Activated naive CD8-positive, alpha-beta T cell (primary cell): ENCODE measurements around the gene CMTM3.

Experiments
- H3K27ac Mint-ChIP-seq: one replicate; pipeline ENCODE4 v1.8.0; 2021; ENCODE audit warnings: mixed read lengths
- H3K27me3 Mint-ChIP-seq: one replicate; pipeline ENCODE4 v1.8.0; 2021; ENCODE audit warnings: mixed read lengths
- H3K36me3 Mint-ChIP-seq: one replicate; pipeline ENCODE4 v1.8.0; 2021; ENCODE audit warnings: mixed read lengths
- H3K4me1 Mint-ChIP-seq: one replicate; pipeline ENCODE4 v1.8.0; 2021; ENCODE audit warnings: low read depth, mixed read lengths
- H3K4me3 Mint-ChIP-seq: one replicate; pipeline ENCODE4 v1.8.0; 2021; ENCODE audit warnings: mild to moderate bottlenecking, mixed read lengths
- H3K9me3 Mint-ChIP-seq: one replicate; pipeline ENCODE4 v1.8.0; 2021; ENCODE audit warnings: low read depth, mixed read lengths

CMTM3 gene

DNA sequence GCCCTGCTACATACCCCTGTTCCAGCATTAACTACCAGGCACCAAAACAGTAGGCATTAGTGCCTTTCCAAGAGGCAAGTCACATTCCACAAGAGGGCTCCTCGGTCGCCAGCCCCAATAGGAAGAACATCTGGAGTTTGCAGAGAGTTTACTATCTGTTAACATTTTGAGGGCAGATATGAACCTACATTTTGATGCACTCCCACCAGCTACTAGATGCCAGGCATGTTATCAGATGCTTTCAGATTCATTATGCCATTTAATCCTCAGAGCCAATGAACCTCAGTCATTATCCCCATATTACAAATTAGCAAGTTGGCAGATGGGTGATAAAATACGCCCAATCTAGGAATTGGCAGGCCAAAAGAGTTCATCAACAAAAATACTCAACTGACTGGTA lies 29.4 kb upstream of the CMTM3 start:
- no peaks in the 10 kb centered on the region for H3K9me3 Mint-ChIP-seq
- H3K27me3 Mint-ChIP-seq = no peaks in the 10 kb centered on the region
- peaks cover 15% of the 10 kb centered on the region for H3K4me1 Mint-ChIP-seq
- no peak overlapping the region for H3K4me3 Mint-ChIP-seq
- H3K36me3 Mint-ChIP-seq = no peaks in the 10 kb centered on the region
- no peak overlapping the region for H3K27ac Mint-ChIP-seq

GRCh38 chr16:66576296-66576695 lies 28.2 kb upstream of the CMTM3 start:
- no peak overlapping the region for H3K4me3 Mint-ChIP-seq
- H3K9me3 Mint-ChIP-seq = no peaks in the 10 kb centered on the region
- H3K27me3 Mint-ChIP-seq = peaks cover 1% of the 10 kb centered on the region
- no peak overlapping the region for H3K27ac Mint-ChIP-seq
- H3K36me3 Mint-ChIP-seq = no peaks in the 10 kb centered on the region
- peaks cover 15% of the 10 kb centered on the region for H3K4me1 Mint-ChIP-seq

DNA sequence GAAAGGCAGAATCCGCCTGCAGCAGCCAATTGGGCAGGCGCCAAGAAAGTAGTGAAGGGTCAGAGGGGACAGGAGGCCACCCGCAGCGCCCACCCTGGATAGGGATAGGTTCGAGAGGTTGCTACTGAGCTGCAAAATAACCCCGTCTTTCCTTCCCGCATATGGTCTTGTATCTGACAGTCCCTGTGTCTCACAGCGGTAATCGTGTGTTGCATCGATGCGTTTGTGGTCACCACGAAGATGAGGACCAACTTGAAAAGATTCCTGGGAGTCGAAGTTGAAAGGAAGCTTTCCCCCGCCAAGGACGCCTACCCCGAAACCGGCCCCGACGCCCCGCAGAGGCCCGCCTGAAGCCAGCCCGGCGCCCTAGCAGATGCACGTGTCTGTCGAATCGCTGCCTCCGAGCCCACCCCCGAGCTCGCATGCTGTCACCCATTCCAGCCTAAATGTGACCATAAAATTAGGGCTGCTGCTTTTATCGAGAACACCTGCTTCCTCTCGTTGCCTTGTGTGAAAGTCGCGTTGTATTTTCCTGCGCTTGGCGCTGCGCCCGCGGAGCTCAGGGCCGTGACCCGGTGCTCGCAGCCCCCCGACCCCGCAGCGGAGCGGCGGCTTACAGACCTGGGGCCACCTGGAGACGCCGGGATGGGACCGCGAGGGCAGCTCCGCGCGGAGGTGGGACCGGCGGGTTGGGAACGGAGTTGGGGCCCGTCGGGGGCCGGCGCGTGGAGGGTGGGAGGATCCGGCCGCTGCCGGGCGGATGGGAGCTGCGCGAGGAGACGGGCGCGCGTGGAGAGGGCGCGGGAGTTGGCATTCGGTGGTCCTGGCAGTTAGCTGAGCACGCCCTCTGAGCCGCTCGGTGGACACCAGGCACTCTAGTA lies 25.6 kb upstream of the CMTM3 start, which contains the start of gene CMTM2:
Gene CMTM2 (plus strand): TSS at position 813 of the 881 bp plus-strand sequence. CDS start 145 bp downstream, outside the sequence.
- Mint-ChIP-seq H3K4me3 (peak within 1 kb of the TSS; percentile 75), H3K4me1 (peaks cover 15% of the 10 kb centered on the region), H3K27ac (peak within 1 kb of the TSS; percentile 16), H3K36me3 (no peaks in the 10 kb centered on the region), H3K27me3 (peaks cover 1% of the 10 kb centered on the region), H3K9me3 (no peaks in the 10 kb centered on the region)

GRCh38 chr16:66580605-66581209 lies 23.8 kb upstream of the CMTM3 start:
- Mint-ChIP-seq H3K4me1 (peaks cover 15% of the 10 kb centered on the region), H3K27me3 (peaks cover 1% of the 10 kb centered on the region), H3K9me3 (no peaks in the 10 kb centered on the region), H3K27ac (no peak overlapping the region), H3K4me3 (no peak overlapping the region), H3K36me3 (no peaks in the 10 kb centered on the region)

DNA sequence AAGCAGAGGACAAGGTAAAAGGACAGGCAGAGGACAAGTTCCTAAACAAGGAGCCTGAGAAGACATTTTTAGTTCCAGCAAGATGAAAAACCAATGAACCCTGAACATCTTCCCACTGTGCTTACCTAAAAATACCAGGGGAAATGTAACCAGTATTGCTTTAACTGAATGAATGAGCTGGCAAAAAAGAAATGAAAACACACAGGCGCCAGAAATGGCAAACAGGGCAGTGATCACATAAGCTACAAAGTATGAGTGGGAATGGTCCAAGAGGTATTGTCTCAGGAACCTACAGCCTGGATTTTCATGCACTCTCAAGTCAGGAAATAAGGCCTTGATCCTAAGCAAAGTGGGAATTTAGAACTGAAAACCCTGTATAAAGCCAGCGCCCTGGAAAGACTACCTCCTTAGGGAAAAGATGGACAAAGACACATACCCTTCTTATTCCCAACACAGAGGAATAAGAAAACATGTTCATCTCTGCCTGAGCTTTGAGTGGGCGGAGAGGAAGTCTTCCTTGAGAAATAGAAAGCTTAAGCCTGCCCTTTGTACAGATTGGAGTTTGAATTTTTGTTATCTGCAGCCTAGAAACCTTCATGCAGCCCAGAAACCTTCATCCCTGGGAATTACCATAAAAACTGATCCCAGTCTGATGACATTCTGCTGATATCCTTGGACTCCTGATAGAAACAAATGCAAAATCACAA lies 23.1 kb upstream of the CMTM3 start:
- peaks cover 15% of the 10 kb centered on the region for H3K4me1 Mint-ChIP-seq
- H3K9me3 Mint-ChIP-seq = no peaks in the 10 kb centered on the region
- no peaks in the 10 kb centered on the region for H3K36me3 Mint-ChIP-seq
- no peak overlapping the region for H3K4me3 Mint-ChIP-seq
- peaks cover 1% of the 10 kb centered on the region for H3K27me3 Mint-ChIP-seq
- no peak overlapping the region for H3K27ac Mint-ChIP-seq

GRCh38 chr16:66585481-66586239 lies 18.8 kb upstream of the CMTM3 start:
- no peak overlapping the region for H3K4me3 Mint-ChIP-seq
- H3K36me3 Mint-ChIP-seq = no peaks in the 10 kb centered on the region
- no peaks in the 10 kb centered on the region for H3K9me3 Mint-ChIP-seq
- H3K27me3 Mint-ChIP-seq = no peaks in the 10 kb centered on the region
- no peak overlapping the region for H3K27ac Mint-ChIP-seq
- peaks cover 25% of the 10 kb centered on the region for H3K4me1 Mint-ChIP-seq

- H3K36me3 Mint-ChIP-seq = no peaks in the 10 kb centered on the region
- no peaks in the 10 kb centered on the region for H3K9me3 Mint-ChIP-seq
- no peak overlapping the region for H3K4me3 Mint-ChIP-seq
- peak overlapping the region; percentile 29 for H3K27ac Mint-ChIP-seq
- H3K4me1 Mint-ChIP-seq = peaks cover 28% of the 10 kb centered on the region
- H3K27me3 Mint-ChIP-seq = no peaks in the 10 kb centered on the region
Observed at GRCh38 chr16:66587881-66588600, 16.5 kb upstream of the CMTM3 start.

GRCh38 chr16:66588981-66589713 lies 15.4 kb upstream of the CMTM3 start:
- peaks cover 28% of the 10 kb centered on the region for H3K4me1 Mint-ChIP-seq
- no peaks in the 10 kb centered on the region for H3K9me3 Mint-ChIP-seq
- H3K4me3 Mint-ChIP-seq = peak overlapping the region; percentile 82
- peak overlapping the region; percentile 34 for H3K27ac Mint-ChIP-seq
- H3K36me3 Mint-ChIP-seq = no peaks in the 10 kb centered on the region
- no peaks in the 10 kb centered on the region for H3K27me3 Mint-ChIP-seq

DNA sequence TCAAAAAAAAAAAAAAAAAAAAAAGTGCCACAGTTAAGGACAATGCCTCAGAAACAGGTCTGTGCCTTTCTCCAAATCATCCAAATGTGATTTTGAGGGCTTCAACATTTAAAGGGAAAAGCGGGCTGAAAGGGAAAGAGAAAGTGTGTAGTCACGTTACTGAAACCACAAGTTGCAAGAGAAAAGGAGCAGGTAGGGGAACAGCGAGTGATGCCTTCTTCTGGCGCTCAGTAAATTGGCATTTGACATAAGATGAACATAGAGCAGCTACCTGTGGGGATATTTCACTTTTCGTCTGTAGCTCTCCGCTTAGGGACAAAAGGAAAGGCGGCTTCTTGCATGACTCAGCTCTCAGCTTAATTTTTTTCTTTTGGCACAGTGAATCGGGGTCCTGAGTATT lies 14.2 kb upstream of the CMTM3 start:
- Mint-ChIP-seq H3K4me1 (peaks cover 28% of the 10 kb centered on the region), H3K27me3 (no peaks in the 10 kb centered on the region), H3K27ac (peak overlapping the region; percentile 11), H3K36me3 (no peaks in the 10 kb centered on the region), H3K4me3 (peak overlapping the region; percentile 82), H3K9me3 (no peaks in the 10 kb centered on the region)

DNA sequence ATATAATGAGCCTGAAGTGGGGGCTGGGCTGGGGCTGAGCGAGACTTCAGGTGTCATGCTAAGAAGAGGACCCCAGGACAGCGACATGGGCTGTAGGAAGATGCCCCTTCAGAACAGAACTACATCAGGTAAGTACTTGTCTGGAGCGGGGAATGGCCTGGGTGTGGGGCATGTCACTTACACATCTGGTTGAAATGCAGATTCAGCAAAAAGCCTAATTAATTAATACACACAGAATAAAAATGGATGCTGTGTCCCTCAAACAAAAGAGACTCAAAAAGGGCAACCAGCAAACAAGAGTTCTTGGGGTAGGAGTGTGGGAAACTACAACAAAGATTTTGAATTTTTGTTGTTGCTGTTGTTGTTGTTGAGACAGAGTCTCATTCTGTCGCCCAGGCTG lies 13.5 kb upstream of the CMTM3 start:
- Mint-ChIP-seq H3K9me3 (no peaks in the 10 kb centered on the region), H3K27me3 (no peaks in the 10 kb centered on the region), H3K4me3 (no peak overlapping the region), H3K27ac (no peak overlapping the region), H3K36me3 (no peaks in the 10 kb centered on the region), H3K4me1 (peaks cover 28% of the 10 kb centered on the region)

- Mint-ChIP-seq H3K9me3 (no peaks in the 10 kb centered on the region), H3K4me1 (peaks cover 34% of the 10 kb centered on the region)
Observed at GRCh38 chr16:66592241-66592640, 12.3 kb upstream of the CMTM3 start.

GRCh38 chr16:66592814-66593213 lies 11.7 kb upstream of the CMTM3 start:
- no peaks in the 10 kb centered on the region for H3K27me3 Mint-ChIP-seq
- H3K4me1 Mint-ChIP-seq = peaks cover 32% of the 10 kb centered on the region
- no peak overlapping the region for H3K4me3 Mint-ChIP-seq
- no peaks in the 10 kb centered on the region for H3K9me3 Mint-ChIP-seq
- H3K27ac Mint-ChIP-seq = no peak overlapping the region
- H3K36me3 Mint-ChIP-seq = no peaks in the 10 kb centered on the region

More at GRCh38 chr16:66592241-66592640, 12.3 kb upstream of the CMTM3 start:
- no peaks in the 10 kb centered on the region for H3K36me3 Mint-ChIP-seq
- H3K4me3 Mint-ChIP-seq = no peak overlapping the region
- H3K27me3 Mint-ChIP-seq = no peaks in the 10 kb centered on the region
- no peak overlapping the region for H3K27ac Mint-ChIP-seq

- H3K4me1 Mint-ChIP-seq = peaks cover 34% of the 10 kb centered on the region
- H3K4me3 Mint-ChIP-seq = no peak overlapping the region
- H3K9me3 Mint-ChIP-seq = no peaks in the 10 kb centered on the region
- H3K27me3 Mint-ChIP-seq = no peaks in the 10 kb centered on the region
- no peaks in the 10 kb centered on the region for H3K36me3 Mint-ChIP-seq
- no peak overlapping the region for H3K27ac Mint-ChIP-seq
Observed at GRCh38 chr16:66594739-66595138, 9.8 kb upstream of the CMTM3 start.
